Thyroid gland (tissue), 4 donors: ENCODE data around the gene SLC37A1. TPM values are rescaled to one million over a fixed set of nuclear protein-coding genes. Genes with fewer than 3 reads are reported as not detected.

Source experiments
- DNase-seq, 2 donors: peaks; one replicate each; pipeline ENCODE4 v3.0.0-alpha.2; 2019
- H3K27ac ChIP-seq, 3 donors: fragments of 200-600 bp; sonication (generic); 1 replicate in 2 of 3; 2 replicates in 1 of 3; pipeline ENCODE4 v1.5.1; 2016 to 2019; ENCODE audit warnings: mild to moderate bottlenecking in 1 of 3, moderate library complexity in 1 of 3
- H3K27me3 ChIP-seq: fragments of 200-600 bp; sonication (generic); one replicate; pipeline ENCODE4 v1.5.1; 2019
- H3K36me3 ChIP-seq, 2 donors: fragments of 200-600 bp; sonication (generic); one replicate each; pipeline ENCODE4 v1.5.1; 2016 to 2019
- H3K4me1 ChIP-seq, 2 donors: fragments of 200-600 bp; sonication (generic); one replicate each; pipeline ENCODE4 v1.5.1; 2017 to 2019
- H3K4me3 ChIP-seq, 3 donors: fragments of 200-600 bp; sonication (generic); replicated peaks in 1 of 3; 1 replicate in 2 of 3; 2 replicates in 1 of 3; pipeline ENCODE4 v1.5.1; 2016; ENCODE audit warnings: mild to moderate bottlenecking in 1 of 3
- H3K9me3 ChIP-seq: fragments of 200-600 bp; sonication (generic); one replicate; pipeline ENCODE4 v1.5.1; 2017
- POLR2A ChIP-seq, 2 donors: fragments of 450-650 bp; IDR thresholded peaks; one replicate each; pipeline ENCODE4 v1.6.1; 2017; ENCODE audit warnings: antibody characterized with exemption in 2 of 2, mild to moderate bottlenecking in 2 of 2, moderate library complexity in 1 of 2
- WGBS, 2 donors: methylation state at CpG; one replicate each; pipeline ENCODE4 v1.1.5; 2017; 5-methylcytosine and 5-hydroxymethylcytosine counted together
- intact Hi-C: fragments of 100-400 bp; cut with DNase I; formaldehyde crosslinking; loops from one replicate; pipeline ENCODE4 v1.15.1; 2023
- total RNA-seq, 4 donors: library from RNA; depleted of rRNA; stranded (reverse); fragments of >200 nt; gene quantifications; one replicate each; pipeline ENCODE4 v1.2.3, GENCODE V29; 2016
- TF ChIP-seq, protein P1 (sequence below), 6 experiments: fragments of 200-600 bp in 3 of 6; fragments of 450-650 bp in 3 of 6; sonication (generic) in 3 of 6; IDR thresholded peaks; one replicate each; pipeline ENCODE4 v1.5.1; 2016 to 2019; ENCODE audit warnings: antibody characterized with exemption in 6 of 6, mild to moderate bottlenecking in 2 of 6, inconsistent platforms in 1 of 6, moderate library complexity in 1 of 6

The SLC37A1 gene
- total RNA-seq, 4 donors from 2014 or later = 26.1 to 37.9 (median 34.9) TPM

DNA sequence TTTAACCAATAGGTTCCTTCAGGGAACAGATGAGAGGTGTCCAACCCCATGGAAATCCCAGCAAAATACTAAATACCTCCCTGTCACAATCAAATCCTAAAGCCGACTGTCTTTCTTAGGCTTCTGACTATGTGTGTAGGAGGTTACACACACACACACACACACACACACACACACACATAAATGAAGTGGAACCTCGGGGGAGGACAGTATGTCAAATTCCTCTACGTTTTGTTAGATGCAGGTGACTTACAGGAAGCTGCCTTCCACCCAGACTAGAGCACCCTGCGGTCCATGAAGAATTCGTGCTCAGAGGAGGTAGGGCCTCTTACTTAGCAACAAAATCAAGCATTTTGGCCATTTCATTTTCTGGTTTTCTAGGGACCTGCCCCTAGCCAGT is 34.1 kb upstream of the SLC37A1 start:
- Histone ChIP-seq H3K36me3 (no peaks in the 10 kb centered on the region), H3K4me3 (no peak overlapping the region), H3K27me3 (no peaks in the 10 kb centered on the region), H3K9me3 (no peaks in the 10 kb centered on the region), H3K4me1 (no peaks in the 10 kb centered on the region), H3K27ac (no peak overlapping the region)
- WGBS, 2 donors = 81 to 89% methylated on average over 5 of the region's 5 CpGs
- TF ChIP-seq POLR2A (IDR thresholded peaks at IDR 0.05) = no peak
- TF ChIP-seq, protein P1, sequence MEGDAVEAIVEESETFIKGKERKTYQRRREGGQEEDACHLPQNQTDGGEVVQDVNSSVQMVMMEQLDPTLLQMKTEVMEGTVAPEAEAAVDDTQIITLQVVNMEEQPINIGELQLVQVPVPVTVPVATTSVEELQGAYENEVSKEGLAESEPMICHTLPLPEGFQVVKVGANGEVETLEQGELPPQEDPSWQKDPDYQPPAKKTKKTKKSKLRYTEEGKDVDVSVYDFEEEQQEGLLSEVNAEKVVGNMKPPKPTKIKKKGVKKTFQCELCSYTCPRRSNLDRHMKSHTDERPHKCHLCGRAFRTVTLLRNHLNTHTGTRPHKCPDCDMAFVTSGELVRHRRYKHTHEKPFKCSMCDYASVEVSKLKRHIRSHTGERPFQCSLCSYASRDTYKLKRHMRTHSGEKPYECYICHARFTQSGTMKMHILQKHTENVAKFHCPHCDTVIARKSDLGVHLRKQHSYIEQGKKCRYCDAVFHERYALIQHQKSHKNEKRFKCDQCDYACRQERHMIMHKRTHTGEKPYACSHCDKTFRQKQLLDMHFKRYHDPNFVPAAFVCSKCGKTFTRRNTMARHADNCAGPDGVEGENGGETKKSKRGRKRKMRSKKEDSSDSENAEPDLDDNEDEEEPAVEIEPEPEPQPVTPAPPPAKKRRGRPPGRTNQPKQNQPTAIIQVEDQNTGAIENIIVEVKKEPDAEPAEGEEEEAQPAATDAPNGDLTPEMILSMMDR (IDR thresholded peaks at IDR 0.05) = no peak
- no peak for DNase-seq
- intact Hi-C loops = no loop called here

DNA sequence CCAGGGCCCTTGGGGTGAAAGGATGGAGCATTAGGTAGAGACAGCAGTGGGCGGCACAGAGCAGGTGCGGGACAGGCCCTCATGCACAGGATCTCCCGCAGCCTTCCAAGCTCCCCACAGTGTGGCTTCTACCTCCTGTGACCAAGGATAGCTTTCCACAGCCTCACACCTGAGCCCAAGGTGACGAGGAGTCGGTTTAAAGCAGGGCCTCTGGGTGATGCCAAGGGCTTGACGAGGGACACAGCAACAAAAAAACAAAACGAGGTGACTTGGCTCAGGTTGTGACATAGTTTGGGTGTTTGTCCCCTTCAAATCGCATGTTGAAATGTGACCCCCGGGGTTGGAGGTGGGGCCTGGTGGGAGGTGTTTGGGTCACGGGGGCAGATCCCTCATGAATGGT is 32.9 kb upstream of the SLC37A1 start:
- H3K4me1 ChIP-seq = no peaks in the 10 kb centered on the region
- H3K9me3 ChIP-seq = no peaks in the 10 kb centered on the region
- H3K27ac ChIP-seq = no peak overlapping the region
- TF ChIP-seq, protein P1 (IDR thresholded peaks at IDR 0.05) = no peak
- no peak for TF ChIP-seq POLR2A (IDR thresholded peaks at IDR 0.05)
- no peaks in the 10 kb centered on the region for H3K27me3 ChIP-seq
- H3K4me3 ChIP-seq = no peak overlapping the region
- no peaks in the 10 kb centered on the region for H3K36me3 ChIP-seq
- DNase-seq = no peak
- intact Hi-C loops = no loop called here
- 88 to 91% methylated on average over 10 of the region's 10 CpGs for WGBS, 2 donors

DNA sequence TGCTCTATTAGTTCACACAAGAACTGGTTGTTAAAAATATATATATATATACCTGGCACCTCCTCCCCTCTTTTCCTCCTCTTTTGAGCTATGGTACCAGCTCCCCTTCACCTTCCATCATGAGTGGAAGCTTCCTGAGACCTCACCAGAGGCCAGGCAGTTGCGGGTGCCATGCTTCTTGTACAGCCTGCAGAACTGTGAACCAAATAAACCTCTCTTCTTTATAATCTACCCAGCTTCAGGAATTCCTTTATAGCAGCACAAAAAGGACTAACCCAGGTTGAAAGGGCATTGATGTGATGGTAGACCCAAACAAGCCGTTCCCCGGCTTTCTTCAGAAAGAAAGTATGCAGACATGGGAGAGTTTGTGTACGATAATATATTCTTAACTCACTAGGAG is 32.5 kb upstream of the SLC37A1 start:
- H3K27me3 ChIP-seq = no peaks in the 10 kb centered on the region
- intact Hi-C loops = no loop called here
- H3K9me3 ChIP-seq = no peaks in the 10 kb centered on the region
- no peak overlapping the region for H3K4me3 ChIP-seq
- H3K4me1 ChIP-seq = no peaks in the 10 kb centered on the region
- 92 to 93% methylated on average over 4 of the region's 4 CpGs for WGBS, 2 donors
- no peaks in the 10 kb centered on the region for H3K36me3 ChIP-seq
- no peak for TF ChIP-seq POLR2A (IDR thresholded peaks at IDR 0.05)
- TF ChIP-seq, protein P1 (IDR thresholded peaks at IDR 0.05) = no peak
- no peak overlapping the region for H3K27ac ChIP-seq
- no peak for DNase-seq

DNA sequence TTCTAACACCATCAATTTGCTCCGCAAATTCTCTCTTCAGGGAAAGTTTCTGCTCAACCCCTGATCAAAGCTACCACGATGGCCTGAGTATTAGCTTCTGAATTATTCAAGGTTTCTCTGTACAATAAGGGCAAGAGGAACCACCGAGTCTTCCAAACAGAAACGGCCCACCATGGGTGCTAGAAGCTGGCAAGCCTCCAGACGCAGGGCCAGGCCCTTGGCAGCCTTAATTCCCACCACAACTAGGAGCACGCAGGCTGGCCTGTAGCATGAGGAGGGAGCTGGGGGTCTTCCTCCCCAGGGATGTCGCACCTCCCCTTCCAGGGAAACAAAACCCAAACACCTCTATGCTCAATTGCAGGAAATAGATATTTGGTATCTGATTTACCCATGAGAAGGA is 28.7 kb upstream of the SLC37A1 start:
- intact Hi-C loops = no loop called here
- DNase-seq = no peak
- no peaks in the 10 kb centered on the region for H3K4me1 ChIP-seq
- H3K36me3 ChIP-seq = no peaks in the 10 kb centered on the region
- 65 to 73% methylated on average over 6 to 7 of the region's 7 CpGs for WGBS, 2 donors
- TF ChIP-seq, protein P1 (IDR thresholded peaks at IDR 0.05) = no peak
- no peak for TF ChIP-seq POLR2A (IDR thresholded peaks at IDR 0.05)
- no peaks in the 10 kb centered on the region for H3K27me3 ChIP-seq
- H3K27ac ChIP-seq = no peak overlapping the region
- no peak overlapping the region for H3K4me3 ChIP-seq
- H3K9me3 ChIP-seq = no peaks in the 10 kb centered on the region

DNA sequence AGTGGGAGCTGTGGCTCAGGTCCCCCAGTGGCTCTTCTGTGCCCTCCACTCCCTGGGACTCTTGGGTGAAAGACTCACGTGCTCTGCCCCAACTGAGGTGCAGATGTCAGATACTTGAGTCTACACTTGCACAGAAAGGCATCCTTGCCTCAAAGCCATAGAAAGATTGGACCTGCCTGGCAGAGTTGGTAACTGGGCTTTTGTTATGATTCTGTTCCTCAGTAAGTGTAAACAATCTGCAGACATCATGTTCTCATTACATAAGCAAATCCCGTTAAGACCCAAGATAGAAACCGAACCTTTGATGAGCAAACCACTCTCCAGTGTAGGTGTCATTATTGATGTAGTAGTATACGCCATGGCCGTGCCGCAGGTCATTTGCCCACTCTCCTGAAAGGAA is 27.6 kb upstream of the SLC37A1 start:
- DNase-seq = no peak
- Histone ChIP-seq H3K27ac (no peak overlapping the region), H3K36me3 (no peaks in the 10 kb centered on the region), H3K4me3 (no peak overlapping the region), H3K4me1 (no peaks in the 10 kb centered on the region), H3K9me3 (no peaks in the 10 kb centered on the region), H3K27me3 (no peaks in the 10 kb centered on the region)
- TF ChIP-seq, protein P1 (IDR thresholded peaks at IDR 0.05) = no peak
- TF ChIP-seq POLR2A (IDR thresholded peaks at IDR 0.05) = no peak
- WGBS, 2 donors = 89 to 96% methylated on average over 6 of the region's 6 CpGs
- intact Hi-C loops = no loop called here
